K562 (cell line): ENCODE data around the gene ELP1. TPM values are rescaled to one million over a fixed set of nuclear protein-coding genes. Genes with fewer than 3 reads are reported as not detected.

Experiments
- ATAC-seq: fragments of 200-7000 bp; cut with Tn5 transposase; 3 replicates; pipeline ENCODE4 v1.9.1; 2020; ENCODE audit warnings: moderate library complexity
- BruUV-seq: library from RNA; stranded (reverse); fragments of 400-500 nt; replicated peaks from 2 replicates; lab custom pipeline; 2021; lab: Mats Ljungman, UMichigan
- CTCF ChIA-PET: fragments of 300-600 bp; formaldehyde crosslinking; extraction: SDS; loops from one replicate; lab custom pipeline; 2021; ENCODE audit warnings: low intra/inter-chr PET ratio; lab: Yijun Ruan, JAX
- POLR2A ChIA-PET: fragments of 300-600, 350-650 bp; sonication (Branson Sonifier 250); formaldehyde crosslinking; extraction: SDS; loops from one replicate; lab custom pipeline; 2021; ENCODE audit warnings: antibody characterized with exemption, inconsistent platforms; lab: Yijun Ruan, JAX
- DNase-seq, 4 experiments: peaks; one replicate each; pipeline versions ENCODE4 v3.0.0 to v3.0.0-alpha.2; 2011 to 2018; ENCODE audit warnings: low spot score in 3 of 4, mixed read lengths in 3 of 4; ENCODE audit errors: extremely low read depth in 1 of 4
- FAIRE-seq: peaks from 2 replicates; lab custom pipeline; 2011; peaks lifted over from hg19 to GRCh38; lab: Jason Lieb, UNC
- H2AFZ ChIP-seq: 2 replicates; pipeline ENCODE4 v1.6.0; 2011; ENCODE audit warnings: low read depth, low read length, control low read depth, inconsistent platforms
- H3K27ac ChIP-seq: fragments of 200-600 bp; 3 replicates; pipeline ENCODE4 v1.8.0; 2011; ENCODE audit warnings: low read depth, mild to moderate bottlenecking, control low read depth, inconsistent platforms, low read length, moderate library complexity, mixed read lengths; ENCODE audit errors: extremely low read depth
- H3K27me3 ChIP-seq, 2 experiments: fragments of 300-600 bp in 1 of 2; 2 replicates in 1 of 2; 3 replicates in 1 of 2; pipeline versions ENCODE4 v1.6.0 to v1.8.0; 2011; ENCODE audit warnings: inconsistent platforms in 2 of 2, low read length in 2 of 2, mild to moderate bottlenecking in 1 of 2, mixed read lengths in 1 of 2, moderate library complexity in 1 of 2; ENCODE audit not compliant: control insufficient read depth in 2 of 2, insufficient read depth in 2 of 2
- H3K36me3 ChIP-seq: fragments of 300-600 bp; 3 replicates; pipeline ENCODE4 v1.8.0; 2011; ENCODE audit warnings: mild to moderate bottlenecking, low read length, inconsistent platforms; ENCODE audit not compliant: control insufficient read depth, insufficient read depth
- H3K4me1 ChIP-seq, 2 experiments: fragments of 200-600 bp in 1 of 2; replicated peaks in 1 of 2; 2 replicates in 1 of 2; 3 replicates in 1 of 2; pipeline versions ENCODE4 v1.5.1 to v1.8.0; 2011; ENCODE audit warnings: inconsistent platforms in 2 of 2, low read length in 2 of 2, mild to moderate bottlenecking in 1 of 2, mixed read lengths in 1 of 2, moderate library complexity in 1 of 2; ENCODE audit not compliant: control insufficient read depth in 2 of 2, insufficient read depth in 2 of 2
- H3K4me2 ChIP-seq: 2 replicates; pipeline ENCODE4 v1.6.1; 2011; ENCODE audit warnings: low read length, control low read depth, inconsistent platforms, mixed read lengths; ENCODE audit not compliant: insufficient read depth
- H3K4me3 ChIP-seq: fragments of 200-600 bp; sonication (generic), shearing (Covaris generic); 2 replicates; pipeline ENCODE4 v1.5.1; 2016; ENCODE audit warnings: control low read depth, inconsistent platforms
- H3K79me2 ChIP-seq: fragments of 200-600 bp; 3 replicates; pipeline ENCODE4 v1.8.0; 2011; ENCODE audit warnings: low read length, inconsistent platforms; ENCODE audit not compliant: control insufficient read depth, insufficient read depth
- H3K9ac ChIP-seq, 2 experiments: 2 replicates each; pipeline versions ENCODE4 v1.6.0 to v1.6.1; 2011; ENCODE audit warnings: low read depth in 2 of 2, low read length in 2 of 2, control low read depth in 1 of 2, inconsistent platforms in 1 of 2, mild to moderate bottlenecking in 1 of 2, mixed read lengths in 1 of 2; ENCODE audit not compliant: insufficient read depth in 1 of 2
- H3K9me1 ChIP-seq: one replicate; pipeline ENCODE4 v1.6.0; 2011; ENCODE audit warnings: inconsistent platforms, mild to moderate bottlenecking, low read length, moderate library complexity; ENCODE audit not compliant: control insufficient read depth, insufficient read depth
- H3K9me3 ChIP-seq: replicated peaks from 2 replicates; pipeline ENCODE4 v1.5.1; 2011; ENCODE audit warnings: low read depth, low read length, inconsistent platforms; ENCODE audit not compliant: control insufficient read depth, insufficient read depth
- H4K20me1 ChIP-seq: replicated peaks from 2 replicates; pipeline ENCODE4 v1.6.1; 2011; ENCODE audit warnings: low read length, inconsistent platforms, mixed read lengths; ENCODE audit not compliant: control insufficient read depth, insufficient read depth
- DMBX1 ChIP-seq: fragments of 250-450 bp; sonication (Bioruptor Pico); IDR thresholded peaks from 2 replicates; pipeline ENCODE4 v1.8.0; 2022; ENCODE audit warnings: inconsistent platforms, mild to moderate bottlenecking, moderate library complexity, borderline replicate concordance
- FOXK2 ChIP-seq, 2 experiments: fragments of 450-650 bp; IDR thresholded peaks in 1 of 2; conservative IDR thresholded peaks in 1 of 2; 2 replicates each; pipeline ENCODE4 v1.6.1; 2016; ENCODE audit warnings: low read depth in 2 of 2, mild to moderate bottlenecking in 1 of 2
- HNRNPLL ChIP-seq: fragments of 200-400 bp; formaldehyde crosslinking; IDR thresholded peaks from 2 replicates; pipeline ENCODE4 v1.6.1; 2017; ENCODE audit warnings: low read length, low read depth, mild to moderate bottlenecking; ENCODE audit not compliant: poor library complexity, severe bottlenecking
- NCOR1 ChIP-seq: fragments of 450-650 bp; IDR thresholded peaks from 2 replicates; pipeline ENCODE4 v1.6.1; 2016; ENCODE audit warnings: mild to moderate bottlenecking, moderate library complexity
- TCF3 ChIP-seq: sonication (generic); formaldehyde crosslinking; IDR thresholded peaks from 2 replicates; pipeline ENCODE4 v1.4.0; 2020; ENCODE audit warnings: mild to moderate bottlenecking, missing genetic modification reagents
- YY1 ChIP-seq, 3 experiments: IDR thresholded peaks; 2 replicates each; pipeline ENCODE4 v1.6.1; 2011; ENCODE audit warnings: low read length in 2 of 3, mild to moderate bottlenecking in 2 of 3, moderate library complexity in 2 of 3, borderline replicate concordance in 1 of 3, control low read depth in 1 of 3, low read depth in 1 of 3; ENCODE audit not compliant: insufficient read depth in 3 of 3, insufficient replicate concordance in 2 of 3, control insufficient read depth in 1 of 3, insufficient read length in 1 of 3; ENCODE audit errors: extremely low read depth in 1 of 3
- ZNF165 ChIP-seq: fragments of 250-450 bp; sonication (Bioruptor Pico); IDR thresholded peaks from 2 replicates; pipeline ENCODE4 v1.4.0; 2020; ENCODE audit warnings: borderline replicate concordance
- ZNF655 ChIP-seq: fragments of 250-450 bp; sonication (Bioruptor Pico); IDR thresholded peaks from 2 replicates; pipeline ENCODE4 v1.5.0; 2021
- WGBS: fragments of 100-300 bp; shearing (Covaris generic); methylation state at CpG from one replicate; pipeline ENCODE4 v1.1.6; 2016; ENCODE audit warnings: low coverage, mixed read lengths; ENCODE audit not compliant: insufficient coverage; ENCODE audit errors: missing lambda C conversion rate; 5-methylcytosine and 5-hydroxymethylcytosine counted together
- in situ Hi-C: fragments of 300-500 bp; cut with MboI; formaldehyde crosslinking; loops from 4 replicates; pipeline ENCODE4 v1.15.0; 2018; ENCODE audit warnings: inconsistent platforms, mixed read lengths
- intact Hi-C: fragments of 100-400 bp; cut with micrococcal nuclease; formaldehyde crosslinking; loops from 2 replicates; pipeline ENCODE4 v1.14.2; 2022
- polyA plus RNA-seq, 8 experiments: library from polyadenylated mRNA; depleted of rRNA in 4 of 8; stranded (reverse) in 5 of 8; unstranded in 3 of 8; fragments of >200 nt; fragmentation: Nextera tagmentation in 2 of 8; fragmentation: Illumina TruSeq in 1 of 8; extraction: Ambion mirVana in 2 of 8; extraction: Trizol in 1 of 8; gene quantifications; 2 replicates each; pipeline versions ENCODE4 v1.2.1 to v1.2.3, GENCODE V29; 2011 to 2014; ENCODE audit warnings: inconsistent platforms in 1 of 8, missing spikeins in 1 of 8
- total RNA-seq, 7 experiments: library from RNA; depleted of rRNA in 6 of 7; stranded (reverse); fragments of >200 nt in 6 of 7; fragmentation: Illumina TruSeq in 2 of 7; extraction: Trizol in 2 of 7; gene quantifications; 2 replicates each; pipeline versions ENCODE4 v1.2.1 to v1.2.3, GENCODE V29; 2011 to 2021; ENCODE audit warnings: low replicate concordance in 1 of 7
- TF ChIP-seq, protein P1 (sequence below): fragments of 450-650 bp; IDR thresholded peaks from 2 replicates; pipeline ENCODE4 v1.6.1; 2016; ENCODE audit warnings: mild to moderate bottlenecking

The ELP1 gene
- total and polyA plus RNA-seq, 9 of the 15 experiments (the other 6 are each of a cell fraction or from before 2014, with no cell fraction given): 17.0 to 48.6 (median 39.7) TPM

DNA sequence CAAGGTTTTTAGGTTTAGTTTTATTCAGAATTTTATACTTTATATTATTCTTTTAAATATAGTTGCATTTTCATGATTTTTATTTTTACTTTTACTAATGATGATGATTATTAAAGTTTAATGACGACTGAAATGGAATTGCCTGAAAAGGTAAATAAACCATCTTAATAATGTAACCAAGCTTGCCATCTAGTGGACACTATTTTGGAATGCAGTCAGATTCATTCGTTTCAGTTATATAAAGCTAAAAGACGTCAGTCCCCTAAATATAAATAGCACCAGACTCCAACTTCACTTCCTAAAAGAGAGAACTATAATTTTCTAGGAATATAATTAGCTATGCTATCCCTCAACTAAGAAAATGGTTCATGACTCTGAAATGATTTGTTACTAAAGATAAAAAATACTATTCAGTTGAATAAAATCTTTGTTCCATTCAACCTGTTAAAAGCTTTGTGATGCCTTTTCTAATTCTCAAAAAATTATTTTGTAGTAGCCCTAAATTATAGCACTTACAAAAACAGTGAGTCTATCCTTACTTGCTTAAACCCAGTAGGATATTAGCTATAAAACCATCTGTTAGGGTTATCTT lies 20.2 kb upstream of the ELP1 start (continued):
- no peak for TF ChIP-seq ZNF655 (CRISPR knock-in tag)
- TF ChIP-seq FOXK2 (conservative IDR thresholded peaks at IDR 0.05 in 1 of 2, IDR thresholded peaks at IDR 0.05 in 1 of 2; ENCODE audit: low read depth in 2 of 2): peak in 1 of 2 experiments; percentile 26; a peak in 1 of 4 replicates

DNA sequence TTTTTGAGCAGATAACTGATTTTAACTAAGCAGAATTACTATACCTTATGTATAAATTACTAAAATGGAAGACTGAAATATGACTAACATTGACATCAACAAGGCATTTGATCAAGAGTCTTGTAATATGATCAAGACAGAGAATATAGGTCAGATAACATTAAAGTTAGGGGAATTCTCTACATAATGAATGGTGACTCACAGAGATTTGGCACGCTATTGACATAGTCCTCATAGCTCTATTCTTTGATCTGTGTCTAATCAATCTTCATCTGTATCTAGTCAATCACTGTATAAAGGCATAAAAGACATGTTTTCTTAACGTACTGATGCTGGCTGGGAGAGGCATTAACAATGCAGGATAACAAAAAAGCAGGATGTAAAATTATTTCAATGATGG lies 17.7 kb upstream of the ELP1 start:
- Histone ChIP-seq H3K9me1 (no peaks in the 10 kb centered on the region), H3K9me3 (no peaks in the 10 kb centered on the region), H3K4me2 (no peak overlapping the region), H3K4me1 (peaks cover 0 to 5% of the 10 kb centered on the region in 2 experiments; a peak in 2 of 5 replicates), H3K27me3 (no peaks in the 10 kb centered on the region), H3K36me3 (peaks cover 18% of the 10 kb centered on the region), H3K9ac (no peak overlapping the region), H3K4me3 (no peak overlapping the region), H2AFZ (no peak overlapping the region), H3K79me2 (no peaks in the 10 kb centered on the region), H3K27ac (no peak overlapping the region), H4K20me1 (no peaks in the 10 kb centered on the region)
- ChIA-PET CTCF (interaction anchor here (0.7 kb wide), 1 partner anchor 232 kb away, joined by 4 read pairs; no protein-coding TSS in a partner anchor), POLR2A (interaction anchor here (1.8 kb wide), 1 partner anchor 10 kb away, joined by 7 read pairs; no protein-coding TSS in a partner anchor)
- in situ Hi-C loops: no loop called here
- no peak for FAIRE-seq
- TF ChIP-seq, protein P1, sequence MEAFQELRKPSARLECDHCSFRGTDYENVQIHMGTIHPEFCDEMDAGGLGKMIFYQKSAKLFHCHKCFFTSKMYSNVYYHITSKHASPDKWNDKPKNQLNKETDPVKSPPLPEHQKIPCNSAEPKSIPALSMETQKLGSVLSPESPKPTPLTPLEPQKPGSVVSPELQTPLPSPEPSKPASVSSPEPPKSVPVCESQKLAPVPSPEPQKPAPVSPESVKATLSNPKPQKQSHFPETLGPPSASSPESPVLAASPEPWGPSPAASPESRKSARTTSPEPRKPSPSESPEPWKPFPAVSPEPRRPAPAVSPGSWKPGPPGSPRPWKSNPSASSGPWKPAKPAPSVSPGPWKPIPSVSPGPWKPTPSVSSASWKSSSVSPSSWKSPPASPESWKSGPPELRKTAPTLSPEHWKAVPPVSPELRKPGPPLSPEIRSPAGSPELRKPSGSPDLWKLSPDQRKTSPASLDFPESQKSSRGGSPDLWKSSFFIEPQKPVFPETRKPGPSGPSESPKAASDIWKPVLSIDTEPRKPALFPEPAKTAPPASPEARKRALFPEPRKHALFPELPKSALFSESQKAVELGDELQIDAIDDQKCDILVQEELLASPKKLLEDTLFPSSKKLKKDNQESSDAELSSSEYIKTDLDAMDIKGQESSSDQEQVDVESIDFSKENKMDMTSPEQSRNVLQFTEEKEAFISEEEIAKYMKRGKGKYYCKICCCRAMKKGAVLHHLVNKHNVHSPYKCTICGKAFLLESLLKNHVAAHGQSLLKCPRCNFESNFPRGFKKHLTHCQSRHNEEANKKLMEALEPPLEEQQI: no peak
- TF ChIP-seq TCF3 (CRISPR knock-in tag) (no peak), NCOR1 (no peak), DMBX1 (CRISPR knock-in tag) (no peak), YY1 (IDR thresholded peaks at IDR 0.05; ENCODE audit: borderline replicate concordance in 1 of 3, control insufficient read depth in 1 of 3, extremely low read depth in 1 of 3, insufficient read depth in 3 of 3, insufficient read length in 1 of 3, insufficient replicate concordance in 2 of 3, low read depth in 1 of 3, low read length in 2 of 3) (no peak), ZNF165 (CRISPR knock-in tag) (no peak), HNRNPLL (no peak)
- intact Hi-C loops: loop anchor here (5.0 kb wide), 1 partner anchor 64 kb away; no protein-coding TSS in a partner anchor
- no peak for DNase-seq
- no peak for ATAC-seq
- no TSS peak for BruUV-seq
- WGBS: 68% methylated on average over 2 of the region's 2 CpGs
